HG02763 (cell line): ENCODE measurements around the gene MCCC1.

Source experiments
- ATAC-seq: cut with Tn5 transposase; IDR thresholded peaks from one replicate; pipeline ENCODE4 v1.9.1; 2021; ENCODE audit warnings: mild to moderate bottlenecking, moderate library complexity; ENCODE audit not compliant: unreplicated experiment

Gene MCCC1

GRCh38 chr3:183058351-183058750, 40.9 kb downstream of the MCCC1 start:
- no peak for ATAC-seq

GRCh38 chr3:183050706-183051105, 48.6 kb downstream of the MCCC1 start:
- ATAC-seq: no peak

DNA sequence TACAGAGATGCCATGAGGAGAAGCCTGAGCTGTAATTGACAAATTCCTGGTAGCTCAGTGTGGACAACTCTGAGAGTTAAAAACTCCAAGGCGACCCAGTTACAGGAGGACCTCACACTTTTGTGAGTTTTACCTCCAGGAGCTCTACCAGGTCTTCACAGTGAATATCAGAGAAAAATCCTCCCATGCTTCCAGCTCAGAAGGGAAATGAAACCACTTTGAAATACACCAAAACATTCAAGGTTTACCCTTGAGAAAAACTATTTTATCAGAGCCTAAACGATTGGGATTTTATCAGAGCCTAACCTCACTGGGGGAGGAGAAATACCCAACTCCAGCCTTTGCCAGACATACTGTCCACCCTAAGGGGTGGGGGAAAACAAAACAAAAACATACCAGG, 52.4 kb downstream of the MCCC1 start:
- no peak for ATAC-seq

- ATAC-seq: peak; percentile 95
Observed at GRCh38 chr3:183044547-183045229, 54.6 kb downstream of the MCCC1 start.

DNA sequence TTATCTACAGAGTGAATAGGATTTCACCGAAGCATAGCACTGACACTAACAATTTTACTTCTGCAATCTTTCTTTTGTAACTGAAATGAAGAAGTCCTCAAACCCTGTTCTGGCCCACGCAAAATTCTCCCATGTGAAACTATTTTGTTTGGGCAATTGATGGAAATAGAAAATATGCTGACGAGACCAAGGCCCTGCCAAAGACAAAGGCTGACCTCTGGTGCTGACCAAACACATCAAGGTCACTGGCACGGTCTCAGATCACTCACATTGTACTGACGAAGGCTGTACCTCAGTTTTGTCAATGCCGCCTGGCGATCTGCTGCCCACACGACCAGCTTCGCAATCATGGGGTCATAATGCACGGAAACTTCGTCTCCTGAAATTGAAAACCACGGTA, 60.5 kb downstream of the MCCC1 start:
- ATAC-seq: no peak

- ATAC-seq: no peak
Observed at GRCh38 chr3:183038221-183038620, 61.1 kb downstream of the MCCC1 start.

GRCh38 chr3:183033746-183034145, 65.5 kb downstream of the MCCC1 start:
- ATAC-seq: no peak

- no peak for ATAC-seq
Observed at GRCh38 chr3:183032880-183033555, 66.3 kb downstream of the MCCC1 start.

DNA sequence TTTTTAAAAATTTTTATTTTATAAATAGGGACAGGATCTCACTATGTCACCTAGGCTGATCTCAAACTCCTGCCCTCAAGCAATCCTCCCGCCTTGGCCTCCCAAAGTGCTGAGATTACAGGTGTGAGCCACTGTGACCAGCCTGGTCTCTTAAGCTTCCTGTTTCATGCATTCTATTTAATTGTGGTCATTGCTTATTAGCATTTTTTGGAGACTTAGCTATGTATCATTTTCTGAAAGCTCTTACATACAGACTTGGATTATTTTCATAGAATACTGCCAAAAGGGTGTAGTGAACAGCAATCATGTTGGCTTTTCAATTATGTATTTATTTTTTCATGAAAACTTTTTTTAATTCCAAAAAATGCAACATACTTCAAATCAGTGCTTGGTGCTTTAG, 67.5 kb downstream of the MCCC1 start:
- ATAC-seq: no peak

- ATAC-seq: no peak
Observed at GRCh38 chr3:183028416-183028815, 70.9 kb downstream of the MCCC1 start.

GRCh38 chr3:183027276-183027675, 72.0 kb downstream of the MCCC1 start:
- ATAC-seq: no peak

DNA sequence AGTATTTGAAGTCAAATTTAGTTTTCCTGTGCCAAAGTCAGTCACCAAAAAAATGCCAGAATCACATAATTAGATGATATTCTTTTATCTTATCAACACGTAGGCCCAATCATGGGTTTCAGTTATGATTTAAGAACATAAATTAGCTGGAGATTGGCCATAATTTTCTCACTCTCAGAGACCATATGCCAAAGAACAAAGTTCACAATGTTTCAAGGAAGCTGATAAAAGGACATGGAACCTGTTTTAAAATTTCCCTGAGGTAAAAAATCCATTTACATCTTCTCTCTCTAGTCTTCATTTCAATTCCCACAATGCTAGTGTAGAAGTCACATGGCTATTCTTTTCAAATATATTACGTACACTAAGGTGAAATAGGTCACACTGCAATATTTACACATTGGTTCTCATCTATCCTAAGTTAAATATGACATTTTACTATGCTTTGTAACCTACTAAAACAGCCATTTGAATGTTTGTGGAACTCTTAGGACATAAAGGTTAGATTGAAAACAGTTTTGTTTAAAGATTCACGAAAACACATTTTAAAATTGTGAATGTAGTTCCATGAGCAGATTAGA, 76.3 kb downstream of the MCCC1 start:
- ATAC-seq: no peak

GRCh38 chr3:183018421-183019192, 80.7 kb downstream of the MCCC1 start:
- no peak for ATAC-seq

GRCh38 chr3:183015185-183015584, 84.1 kb downstream of the MCCC1 start:
- no peak for ATAC-seq

- ATAC-seq: no peak
Observed at GRCh38 chr3:183013856-183014255, 85.4 kb downstream of the MCCC1 start.

GRCh38 chr3:183013074-183013473, 86.2 kb downstream of the MCCC1 start:
- no peak for ATAC-seq

GRCh38 chr3:183008800-183009199, 90.5 kb downstream of the MCCC1 start:
- no peak for ATAC-seq

DNA sequence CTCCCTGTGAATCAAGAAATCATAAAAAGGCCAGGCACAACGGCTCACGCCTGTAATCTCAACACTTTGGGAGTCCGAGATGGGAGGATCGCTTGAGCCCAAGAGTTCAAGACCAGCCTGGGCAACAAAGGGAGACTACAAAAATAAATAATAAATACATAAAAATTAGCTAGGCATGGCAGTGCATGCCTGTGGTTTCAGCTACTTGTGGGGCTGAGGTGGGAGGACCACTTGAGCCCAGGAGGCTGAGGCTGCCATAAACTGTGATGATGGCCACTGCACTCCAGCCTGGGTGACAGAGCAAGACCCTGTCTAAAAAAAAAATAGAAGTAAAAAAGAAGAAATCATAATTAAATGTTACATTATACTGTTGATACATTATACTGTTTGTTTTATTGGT, 91.0 kb downstream of the MCCC1 start:
- no peak for ATAC-seq

GRCh38 chr3:183006396-183007002, 92.8 kb downstream of the MCCC1 start:
- no peak for ATAC-seq

- ATAC-seq: no peak
Observed at GRCh38 chr3:182999767-183000166, 99.5 kb downstream of the MCCC1 start.
